Adrenal gland (tissue), 5 donors: ENCODE measurements around the gene NSMCE1.

Experiments
- POLR2A ChIP-seq, 2 donors: fragments of 450-650 bp; IDR thresholded peaks; one replicate each; pipeline ENCODE4 v1.6.1; 2017; ENCODE audit warnings: antibody characterized with exemption in 2 of 2, mild to moderate bottlenecking in 2 of 2, moderate library complexity in 1 of 2
- TF ChIP-seq, protein P1 (sequence below), 6 experiments: fragments of 450-650 bp in 4 of 6; fragments of 200-600 bp in 2 of 6; sonication (generic) in 1 of 6; IDR thresholded peaks; 1 replicate in 5 of 6; 2 replicates in 1 of 6; pipeline versions ENCODE4 v1.5.1 to v1.8.0; 2016 to 2021; ENCODE audit warnings: antibody characterized with exemption in 6 of 6, mild to moderate bottlenecking in 2 of 6, moderate library complexity in 1 of 6
- donor health status: DM: no; HTN: no; CAD: no.

DNA sequence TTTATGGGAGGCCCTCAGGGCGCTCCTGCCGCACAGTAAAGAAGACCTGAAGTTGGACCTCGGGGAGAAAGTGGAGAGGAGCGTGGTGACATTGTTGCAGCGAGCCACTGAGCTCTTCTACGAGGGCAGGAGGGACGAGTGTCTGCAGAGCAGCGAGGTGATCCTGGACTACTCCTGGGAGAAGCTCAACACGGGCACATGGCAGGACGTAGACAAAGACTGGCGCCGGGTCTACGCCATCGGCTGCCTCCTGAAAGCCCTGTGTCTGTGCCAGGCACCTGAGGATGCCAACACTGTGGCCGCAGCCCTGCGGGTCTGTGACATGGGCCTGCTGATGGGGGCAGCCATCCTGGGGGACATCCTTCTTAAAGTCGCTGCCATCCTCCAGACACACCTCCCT lies 58.4 kb downstream of the NSMCE1 start:
- no peak for TF ChIP-seq POLR2A (IDR thresholded peaks at IDR 0.05)
- TF ChIP-seq, protein P1, sequence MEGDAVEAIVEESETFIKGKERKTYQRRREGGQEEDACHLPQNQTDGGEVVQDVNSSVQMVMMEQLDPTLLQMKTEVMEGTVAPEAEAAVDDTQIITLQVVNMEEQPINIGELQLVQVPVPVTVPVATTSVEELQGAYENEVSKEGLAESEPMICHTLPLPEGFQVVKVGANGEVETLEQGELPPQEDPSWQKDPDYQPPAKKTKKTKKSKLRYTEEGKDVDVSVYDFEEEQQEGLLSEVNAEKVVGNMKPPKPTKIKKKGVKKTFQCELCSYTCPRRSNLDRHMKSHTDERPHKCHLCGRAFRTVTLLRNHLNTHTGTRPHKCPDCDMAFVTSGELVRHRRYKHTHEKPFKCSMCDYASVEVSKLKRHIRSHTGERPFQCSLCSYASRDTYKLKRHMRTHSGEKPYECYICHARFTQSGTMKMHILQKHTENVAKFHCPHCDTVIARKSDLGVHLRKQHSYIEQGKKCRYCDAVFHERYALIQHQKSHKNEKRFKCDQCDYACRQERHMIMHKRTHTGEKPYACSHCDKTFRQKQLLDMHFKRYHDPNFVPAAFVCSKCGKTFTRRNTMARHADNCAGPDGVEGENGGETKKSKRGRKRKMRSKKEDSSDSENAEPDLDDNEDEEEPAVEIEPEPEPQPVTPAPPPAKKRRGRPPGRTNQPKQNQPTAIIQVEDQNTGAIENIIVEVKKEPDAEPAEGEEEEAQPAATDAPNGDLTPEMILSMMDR (IDR thresholded peaks at IDR 0.05): no peak
